Raji (cell line): ENCODE measurements around the gene IRF2BP1.

ENCODE experiments used
- POLR2A ChIP-seq: IDR thresholded peaks from 2 replicates; pipeline ENCODE4 v1.6.1; 2011; ENCODE audit warnings: low read depth, low read length, control low read depth; ENCODE audit not compliant: insufficient read depth

The IRF2BP1 gene

DNA sequence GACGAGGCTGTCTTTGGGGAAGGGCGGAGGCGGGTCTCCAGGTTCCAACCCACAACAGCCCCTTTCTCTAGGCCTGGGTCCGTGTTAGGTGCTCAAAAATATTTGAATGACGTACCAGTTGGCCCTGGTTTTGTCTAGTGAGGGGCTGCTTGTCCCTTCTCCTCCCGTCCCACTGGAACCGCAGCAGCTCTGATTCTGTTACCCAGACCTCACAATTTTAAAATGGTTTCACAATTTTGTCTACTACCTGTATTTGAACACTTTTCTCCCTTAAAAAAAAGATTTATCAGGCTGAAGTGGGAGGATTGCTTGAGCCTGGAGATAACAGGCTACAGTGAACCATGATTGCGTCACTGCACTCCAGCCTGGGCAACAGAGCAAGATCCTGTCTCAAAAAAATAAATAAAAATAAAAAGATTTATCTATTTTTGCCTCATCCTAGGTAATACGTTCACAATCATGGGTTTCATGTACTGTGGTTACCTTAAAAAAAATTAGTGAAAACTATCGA lies 1.3 kb upstream of the IRF2BP1 start:
- TF ChIP-seq POLR2A, result no peak

GRCh38 chr19:45886427-45887199 lies 672 bp upstream of the IRF2BP1 start:
- TF ChIP-seq POLR2A, result peak; percentile 46; the same call in 1 of the 2 replicates

DNA sequence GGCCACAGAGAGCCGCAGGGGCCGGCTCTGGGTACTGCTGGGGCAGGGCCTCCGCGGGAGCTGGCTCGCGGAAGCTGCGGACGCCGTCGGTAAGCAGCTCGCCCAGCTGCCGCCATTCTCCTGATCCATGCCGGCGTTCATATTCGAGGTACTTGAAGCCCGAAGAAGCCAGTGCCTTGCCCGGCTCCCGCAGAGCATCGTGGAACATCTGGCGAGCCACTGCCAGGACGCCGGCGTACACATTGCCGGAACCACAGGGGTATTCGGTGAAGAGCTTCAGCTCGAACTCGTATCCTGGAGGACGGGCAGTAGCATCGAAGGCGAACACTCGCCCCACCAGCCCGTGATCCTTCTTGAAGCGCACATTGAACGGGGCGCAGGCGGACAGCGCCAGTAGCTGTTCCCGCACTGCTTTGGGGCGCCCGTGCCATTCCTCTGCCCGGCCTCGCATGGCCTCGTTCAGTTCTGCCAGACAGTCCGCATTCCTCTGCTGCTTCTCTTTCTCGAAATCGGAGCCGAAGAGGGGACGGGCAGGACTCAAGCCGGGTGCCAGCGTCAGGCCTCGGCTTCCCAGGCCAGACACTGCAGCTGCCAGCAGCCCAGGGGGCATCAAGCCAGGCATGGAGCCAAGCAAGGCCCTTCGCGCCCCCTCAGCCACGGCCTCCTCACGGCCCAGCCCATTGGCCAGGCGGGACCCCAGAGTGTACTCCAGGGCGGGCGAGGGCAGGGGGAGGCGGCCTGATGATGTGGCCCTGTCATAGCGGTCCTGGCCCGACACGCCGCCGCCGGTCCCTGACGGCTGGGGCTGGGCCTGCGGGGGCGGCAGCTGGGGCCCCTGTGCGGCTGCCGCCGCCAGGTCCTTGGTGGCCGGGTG lies 1.0 kb downstream of the IRF2BP1 start:
- TF ChIP-seq POLR2A, result no peak

DNA sequence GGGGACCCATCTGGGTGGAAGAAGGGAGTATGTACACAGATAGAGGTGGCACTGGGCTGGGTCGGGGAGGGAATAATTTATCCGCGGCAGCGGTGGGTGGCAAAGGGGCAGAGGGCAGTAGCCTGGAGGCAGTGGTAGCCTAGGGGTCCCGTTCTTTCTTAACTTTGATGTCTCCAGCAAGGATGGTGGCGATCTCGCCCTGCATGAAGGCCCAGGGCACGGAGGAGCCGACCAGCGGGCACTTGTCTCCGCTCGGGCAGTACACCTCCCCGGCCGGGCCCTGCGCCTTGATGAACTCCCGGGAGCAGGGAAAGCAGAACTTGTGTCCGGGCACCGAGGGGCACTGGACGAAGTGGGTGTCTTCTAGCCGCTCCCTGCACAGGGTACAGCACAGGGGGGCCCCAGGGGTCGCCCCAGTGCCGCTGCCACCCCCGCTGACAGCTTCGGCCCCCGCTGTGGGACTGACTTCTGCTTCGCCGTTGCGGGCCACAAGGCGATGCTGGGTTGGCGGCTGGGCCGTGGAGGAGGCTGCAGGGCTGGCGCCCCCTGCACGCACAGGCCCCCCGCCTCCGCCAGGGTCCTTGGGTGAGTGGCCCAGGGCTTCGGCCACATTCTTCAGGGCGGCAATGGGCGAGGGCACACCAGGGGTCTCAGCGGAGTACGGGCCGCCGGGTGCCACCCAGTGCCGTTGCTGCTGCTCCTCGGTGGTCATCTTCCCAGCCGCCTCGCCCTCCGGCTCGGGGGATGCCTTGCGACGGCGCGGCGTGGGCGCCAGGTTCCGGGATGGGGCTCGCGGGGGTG lies 1.9 kb downstream of the IRF2BP1 start:
- TF ChIP-seq POLR2A, result 0 out of 2 replicates have a peak, but pooled peaks have one; percentile 18

DNA sequence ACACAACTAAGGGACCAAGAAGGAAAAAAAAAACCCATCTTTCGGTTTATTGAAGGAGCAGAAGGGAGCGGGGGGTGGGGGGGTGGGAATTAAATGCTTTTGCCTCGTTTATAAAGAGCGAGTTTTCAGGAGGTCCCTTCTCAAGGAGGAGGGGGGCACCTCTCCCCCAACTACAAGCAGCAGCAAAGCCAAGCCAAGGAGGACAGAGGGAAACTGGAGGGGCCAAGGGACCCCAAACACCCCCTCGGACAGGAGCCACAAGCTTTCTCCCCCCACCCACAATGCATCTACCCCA lies 2.4 kb downstream of the IRF2BP1 start:
- no peak for TF ChIP-seq POLR2A

- TF ChIP-seq POLR2A, result peak; percentile 80
Observed at GRCh38 chr19:45882652-45883585, 3.0 kb downstream of the IRF2BP1 start.

DNA sequence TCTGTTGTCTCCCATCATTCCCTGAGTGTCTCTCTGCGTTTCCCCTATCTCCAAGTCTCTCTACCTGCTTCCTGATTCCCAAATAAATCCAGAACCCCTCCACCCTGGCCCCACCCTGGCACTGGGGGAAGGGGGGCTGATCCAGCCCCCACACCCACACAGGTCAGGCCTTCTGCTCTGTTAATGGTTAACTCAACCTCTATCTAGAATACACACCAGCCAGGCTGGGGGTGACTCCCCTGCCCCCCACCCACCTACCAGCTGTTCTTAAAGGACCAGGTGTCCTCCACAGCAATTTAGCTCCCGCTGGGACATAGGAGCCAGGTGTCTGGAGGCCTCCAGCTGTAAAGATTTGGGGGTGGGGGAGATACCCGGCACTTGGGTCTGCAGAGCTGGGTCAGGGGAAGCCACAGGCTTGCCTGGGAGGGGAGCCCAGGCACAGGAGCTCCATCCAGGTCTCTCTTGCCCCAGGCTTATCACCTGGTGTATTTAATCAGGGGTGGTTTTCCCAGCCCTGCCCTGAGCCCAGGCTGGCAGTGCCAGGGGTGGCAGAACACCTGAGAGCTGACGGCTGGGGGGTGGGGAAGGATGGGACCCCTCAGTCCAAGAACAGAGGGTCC lies 3.9 kb downstream of the IRF2BP1 start:
- TF ChIP-seq POLR2A, result no peak

- TF ChIP-seq POLR2A, result no peak
Observed at GRCh38 chr19:45881082-45881908, 4.6 kb downstream of the IRF2BP1 start.

DNA sequence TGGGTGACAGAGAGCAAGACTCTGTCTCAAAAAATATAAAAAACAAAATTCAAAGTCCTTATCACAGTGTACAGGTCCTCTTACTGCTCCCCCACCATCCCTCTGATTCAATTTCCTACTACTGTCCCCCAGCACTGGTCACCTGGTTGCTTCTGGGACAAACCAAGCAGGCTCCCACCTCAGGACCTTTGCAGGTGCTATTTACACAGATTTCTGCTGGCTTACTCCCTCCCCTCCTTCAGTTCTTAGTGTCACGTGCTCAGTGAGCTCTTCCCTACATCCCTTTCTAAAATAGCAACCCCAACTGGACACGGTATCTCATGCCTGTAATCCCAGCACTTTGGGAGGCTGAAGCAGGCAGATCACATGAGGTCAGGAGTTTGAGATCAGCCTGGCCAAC lies 6.0 kb downstream of the IRF2BP1 start:
- no peak for TF ChIP-seq POLR2A

GRCh38 chr19:45879055-45879454 lies 6.9 kb downstream of the IRF2BP1 start:
- TF ChIP-seq POLR2A, result no peak

DNA sequence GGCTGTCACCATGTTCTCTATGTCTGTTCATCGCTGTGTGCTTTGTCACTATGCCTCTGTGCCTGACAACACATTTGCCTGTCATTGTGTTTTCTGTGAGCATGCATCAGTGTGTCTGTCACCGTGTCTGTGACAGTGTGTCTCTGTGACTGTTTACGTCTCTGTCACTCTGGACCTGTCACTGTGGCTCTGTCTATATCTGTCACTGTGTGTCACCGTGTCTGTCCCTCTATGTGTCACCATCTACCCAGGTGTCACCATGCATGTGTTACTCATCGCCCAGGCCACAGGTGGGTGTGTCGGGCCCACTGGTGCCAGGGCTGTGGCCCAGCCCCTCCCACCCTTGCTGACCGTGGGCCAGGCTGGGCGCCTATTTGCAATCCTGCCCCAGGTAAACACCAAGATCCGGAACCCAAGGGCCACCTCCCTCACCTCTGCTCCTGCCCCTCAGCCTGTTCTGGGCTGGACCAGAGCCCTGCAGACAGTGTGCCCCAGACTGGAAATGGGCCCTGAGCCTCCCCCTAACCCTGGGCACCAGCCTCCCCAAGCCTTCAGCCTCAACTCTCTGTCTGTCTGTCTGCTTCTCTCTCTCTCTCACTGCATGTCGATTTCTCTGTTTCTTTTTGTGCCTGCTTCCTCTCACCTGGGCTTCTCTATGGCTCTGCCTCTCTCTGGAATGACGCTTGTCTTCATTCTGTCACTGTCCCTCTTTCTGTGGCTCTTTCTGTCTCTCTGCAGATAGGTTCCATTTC lies 7.7 kb downstream of the IRF2BP1 start:
- no peak for TF ChIP-seq POLR2A

GRCh38 chr19:45876411-45877197 lies 9.3 kb downstream of the IRF2BP1 start:
- no peak for TF ChIP-seq POLR2A

GRCh38 chr19:45876161-45876410 lies 9.9 kb downstream of the IRF2BP1 start:
- TF ChIP-seq POLR2A, result no peak
